Measurements from ENCODE around the gene CCT5.

The CCT5 gene

GRCh38 chr5:10214041-10214440 lies 36.0 kb upstream of the CCT5 start:
- Histone ChIP-seq H3K4me3 (ENCODE audit: low read depth in 1 of 2, low read length in 1 of 2) (no peak overlapping the region), H3K9me3 (no peaks in the 10 kb centered on the region), H3K36me3 (no peaks in the 10 kb centered on the region), H3K4me1 (ENCODE audit: control insufficient read depth in 1 of 2, insufficient read depth in 1 of 2, low read depth in 1 of 2, low read length in 1 of 2) (no peaks in the 10 kb centered on the region), H3K27me3 (no peaks in the 10 kb centered on the region), H3K27ac (no peak overlapping the region)
- no peak for TF ChIP-seq CTCF (IDR thresholded peaks at IDR 0.05)

- no peaks in the 10 kb centered on the region for H3K27me3 ChIP-seq
- no peaks in the 10 kb centered on the region for H3K9me3 ChIP-seq
- H3K27ac ChIP-seq: no peak overlapping the region
- no peak overlapping the region for H3K4me3 ChIP-seq (ENCODE audit: low read depth in 1 of 2, low read length in 1 of 2)
- no peaks in the 10 kb centered on the region for H3K36me3 ChIP-seq
- H3K4me1 ChIP-seq (ENCODE audit: control insufficient read depth in 1 of 2, insufficient read depth in 1 of 2, low read depth in 1 of 2, low read length in 1 of 2): no peaks in the 10 kb centered on the region
- TF ChIP-seq CTCF (IDR thresholded peaks at IDR 0.05): no peak
Observed at GRCh38 chr5:10215366-10215765, 34.7 kb upstream of the CCT5 start.

- no peaks in the 10 kb centered on the region for H3K36me3 ChIP-seq
- no peaks in the 10 kb centered on the region for H3K27me3 ChIP-seq
- no peak overlapping the region for H3K4me3 ChIP-seq (ENCODE audit: low read depth in 1 of 2, low read length in 1 of 2)
- TF ChIP-seq CTCF (IDR thresholded peaks at IDR 0.05): no peak
- no peak overlapping the region for H3K27ac ChIP-seq
- no peaks in the 10 kb centered on the region for H3K4me1 ChIP-seq (ENCODE audit: control insufficient read depth in 1 of 2, insufficient read depth in 1 of 2, low read depth in 1 of 2, low read length in 1 of 2)
- H3K9me3 ChIP-seq: no peaks in the 10 kb centered on the region
Observed at GRCh38 chr5:10216107-10216506, 34.0 kb upstream of the CCT5 start.

GRCh38 chr5:10218658-10219057 lies 31.4 kb upstream of the CCT5 start:
- Histone ChIP-seq H3K4me3 (ENCODE audit: low read depth in 1 of 2, low read length in 1 of 2) (no peak overlapping the region), H3K36me3 (peaks cover 4% of the 10 kb centered on the region), H3K4me1 (ENCODE audit: control insufficient read depth in 1 of 2, insufficient read depth in 1 of 2, low read depth in 1 of 2, low read length in 1 of 2) (no peaks in the 10 kb centered on the region), H3K27ac (no peak overlapping the region), H3K9me3 (no peaks in the 10 kb centered on the region), H3K27me3 (no peaks in the 10 kb centered on the region)
- TF ChIP-seq CTCF (IDR thresholded peaks at IDR 0.05): no peak

- no peak overlapping the region for H3K27ac ChIP-seq
- no peaks in the 10 kb centered on the region for H3K4me1 ChIP-seq (ENCODE audit: control insufficient read depth in 1 of 2, insufficient read depth in 1 of 2, low read depth in 1 of 2, low read length in 1 of 2)
- no peak for TF ChIP-seq CTCF (IDR thresholded peaks at IDR 0.05)
- H3K36me3 ChIP-seq: peaks cover 4% of the 10 kb centered on the region
- H3K4me3 ChIP-seq (ENCODE audit: low read depth in 1 of 2, low read length in 1 of 2): no peak overlapping the region
- no peaks in the 10 kb centered on the region for H3K27me3 ChIP-seq
- H3K9me3 ChIP-seq: no peaks in the 10 kb centered on the region
Observed at GRCh38 chr5:10219068-10219467, 31.0 kb upstream of the CCT5 start.

- no peak overlapping the region for H3K4me3 ChIP-seq (ENCODE audit: low read depth in 1 of 2, low read length in 1 of 2)
Observed at GRCh38 chr5:10220248-10220647, 29.8 kb upstream of the CCT5 start.

More at GRCh38 chr5:10220248-10220647, 29.8 kb upstream of the CCT5 start:
- Histone ChIP-seq H3K9me3 (no peaks in the 10 kb centered on the region), H3K4me1 (ENCODE audit: control insufficient read depth in 1 of 2, insufficient read depth in 1 of 2, low read depth in 1 of 2, low read length in 1 of 2) (no peaks in the 10 kb centered on the region), H3K27me3 (no peaks in the 10 kb centered on the region), H3K36me3 (peaks cover 4% of the 10 kb centered on the region), H3K27ac (no peak overlapping the region)
- TF ChIP-seq CTCF (IDR thresholded peaks at IDR 0.05): no peak
